RPMI8226 (cell line): ENCODE data around the gene UBR4.

Experiments used
- DNase-seq: peaks from one replicate; pipeline ENCODE4 v3.0.0-alpha.2; 2015

The UBR4 gene

DNA sequence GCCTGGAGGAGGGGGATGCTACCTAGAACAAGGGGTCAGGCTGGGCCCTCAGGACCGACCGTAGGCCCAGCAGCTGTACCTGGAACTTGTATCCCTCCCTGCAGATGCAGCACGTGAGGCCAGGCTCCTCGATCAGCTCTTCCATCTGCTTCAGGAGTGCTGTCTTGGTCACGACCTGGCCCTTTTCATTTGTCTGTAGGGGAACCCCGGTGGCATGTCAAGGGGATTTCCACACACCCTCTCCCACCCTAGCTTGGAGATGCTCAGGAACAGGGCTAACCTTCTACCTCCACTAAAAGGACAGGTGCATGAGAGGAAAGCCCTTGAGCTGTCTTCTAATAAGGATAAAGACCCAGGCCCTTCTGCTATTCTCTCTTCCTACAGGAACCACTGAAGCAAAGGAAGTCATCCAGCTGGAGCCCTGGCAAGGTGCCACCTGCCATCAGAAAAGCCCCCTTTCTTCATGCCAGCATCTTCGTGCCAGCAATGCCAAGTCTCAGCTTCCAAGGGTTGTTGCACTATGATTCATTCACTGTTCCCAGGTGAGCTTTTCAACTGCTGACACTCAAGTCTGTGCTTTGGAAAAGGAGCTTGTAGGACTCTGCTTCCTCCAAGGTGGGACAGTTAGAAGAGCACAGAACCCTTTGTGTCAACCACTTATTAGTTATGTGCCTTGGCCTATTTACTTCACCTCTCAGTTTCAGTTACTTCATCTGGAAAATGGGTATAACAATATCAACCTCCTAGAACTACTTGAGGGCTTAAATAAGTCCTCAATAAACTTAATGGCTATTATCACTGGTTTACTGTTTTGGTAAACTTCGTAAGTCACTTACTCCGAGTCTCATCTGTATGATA is 122.1 kb downstream of the UBR4 start:
- DNase-seq: no peak

DNA sequence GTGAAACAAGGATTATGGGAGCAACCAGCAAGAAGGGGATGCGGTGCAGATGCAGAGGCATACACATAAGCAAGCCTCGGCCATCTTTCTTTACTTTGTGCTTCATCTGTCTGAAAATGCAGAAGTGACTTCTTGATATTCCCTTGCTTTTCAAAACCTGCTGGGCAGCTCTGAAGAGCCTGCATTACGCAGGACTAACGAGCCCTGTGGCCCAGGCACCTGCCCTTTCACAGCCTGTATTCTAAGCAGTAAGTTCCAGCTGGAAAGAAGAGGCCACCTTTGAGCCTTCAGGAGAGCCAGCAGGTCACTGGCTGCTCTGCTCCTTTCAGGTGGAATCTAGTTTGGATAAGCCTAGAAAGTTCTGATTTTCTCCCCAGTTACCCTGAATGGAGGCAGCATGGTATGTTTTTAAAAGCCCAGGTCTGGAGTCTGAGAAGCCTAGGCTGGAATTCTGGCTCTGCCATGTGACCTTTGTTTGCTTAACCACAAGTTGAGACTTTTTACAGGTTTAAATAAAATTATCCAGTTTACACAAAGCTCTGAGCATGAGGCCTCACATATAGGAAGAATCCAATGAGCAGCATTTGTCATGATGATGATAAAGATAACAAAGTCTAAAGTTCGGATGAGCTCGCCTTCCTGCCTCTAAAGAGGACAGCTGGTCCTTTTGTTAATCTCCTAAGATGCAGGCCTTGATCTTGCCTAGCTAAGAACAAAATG is 122.9 kb downstream of the UBR4 start:
- no peak for DNase-seq

DNA sequence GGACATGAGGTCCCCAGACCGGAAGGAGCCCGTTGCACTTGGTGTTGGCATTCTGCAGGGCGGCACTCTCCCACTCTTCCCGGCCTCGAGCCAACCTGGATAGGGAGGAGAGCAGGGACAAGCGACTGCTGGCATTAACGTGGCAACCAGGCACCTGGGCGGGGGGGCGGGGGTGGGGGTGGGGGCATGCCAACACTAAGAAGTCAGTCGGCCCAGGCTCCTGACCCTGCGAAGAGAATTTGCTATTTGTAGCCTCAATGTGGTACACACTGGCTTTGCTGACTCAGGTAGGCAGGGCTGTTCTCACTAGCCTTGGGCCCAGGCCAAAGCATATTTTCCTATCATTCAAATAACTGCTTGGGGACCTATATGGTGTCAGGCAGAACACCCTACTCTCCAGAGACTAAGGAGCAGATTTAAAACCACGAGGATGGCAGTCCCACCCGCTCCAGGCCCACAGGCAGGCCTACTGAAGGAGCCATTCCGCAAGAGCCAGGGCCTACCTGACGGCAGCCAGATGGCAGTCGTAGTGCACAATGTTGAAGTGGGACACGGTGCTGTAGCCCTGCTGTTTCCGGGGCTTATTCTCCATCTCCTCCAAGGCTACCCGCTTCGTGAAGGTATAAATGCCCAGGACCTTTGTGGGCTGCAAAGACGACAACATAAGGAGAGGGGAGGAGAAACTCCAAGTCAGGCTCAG is 123.7 kb downstream of the UBR4 start:
- no peak for DNase-seq

DNA sequence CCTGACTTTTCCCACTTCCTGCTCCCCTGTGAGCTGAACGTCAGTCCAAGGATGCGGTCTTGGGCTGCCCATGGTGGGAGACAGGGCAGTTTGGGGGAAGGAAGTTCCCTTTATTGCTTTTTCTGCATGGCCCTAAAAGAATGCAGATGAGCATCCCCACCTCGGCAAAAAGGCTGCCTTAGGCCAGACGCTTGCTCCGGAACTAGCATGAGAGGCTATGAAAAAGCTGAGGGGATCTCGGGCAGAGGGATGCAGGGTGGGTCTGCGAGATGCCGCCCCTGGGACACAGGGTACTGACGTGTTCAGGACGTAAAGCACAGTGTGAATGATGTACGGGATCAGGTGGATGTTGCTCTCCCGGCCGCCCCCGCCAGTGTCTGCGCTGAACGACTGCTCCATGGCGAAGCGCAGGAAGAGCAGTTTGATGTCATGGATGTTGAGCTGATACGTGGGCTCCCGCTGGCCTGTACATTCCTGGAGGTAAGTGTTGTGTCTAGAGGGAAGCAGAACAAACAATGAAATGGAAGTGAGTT is 125.8 kb downstream of the UBR4 start:
- no peak for DNase-seq

DNA sequence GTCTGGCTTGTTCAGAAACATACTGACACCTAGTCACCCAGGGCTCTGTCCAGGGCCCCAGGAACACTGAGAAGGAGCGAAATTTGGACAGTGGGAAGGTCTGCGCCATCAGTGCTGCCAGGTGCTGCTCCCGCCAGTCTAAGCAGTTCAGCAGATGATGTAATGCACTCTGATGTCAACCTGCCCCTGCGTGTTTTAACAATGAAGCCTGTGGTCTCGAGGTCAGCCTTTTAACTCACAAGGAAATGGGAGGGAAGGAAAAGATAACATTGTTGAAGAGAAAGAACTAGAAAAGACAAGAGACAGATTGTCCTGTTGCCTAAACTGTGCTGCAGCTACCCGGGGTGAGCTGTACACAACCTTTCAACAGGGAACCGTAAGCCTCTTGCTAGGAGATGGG is 127.0 kb downstream of the UBR4 start:
- no peak for DNase-seq

DNA sequence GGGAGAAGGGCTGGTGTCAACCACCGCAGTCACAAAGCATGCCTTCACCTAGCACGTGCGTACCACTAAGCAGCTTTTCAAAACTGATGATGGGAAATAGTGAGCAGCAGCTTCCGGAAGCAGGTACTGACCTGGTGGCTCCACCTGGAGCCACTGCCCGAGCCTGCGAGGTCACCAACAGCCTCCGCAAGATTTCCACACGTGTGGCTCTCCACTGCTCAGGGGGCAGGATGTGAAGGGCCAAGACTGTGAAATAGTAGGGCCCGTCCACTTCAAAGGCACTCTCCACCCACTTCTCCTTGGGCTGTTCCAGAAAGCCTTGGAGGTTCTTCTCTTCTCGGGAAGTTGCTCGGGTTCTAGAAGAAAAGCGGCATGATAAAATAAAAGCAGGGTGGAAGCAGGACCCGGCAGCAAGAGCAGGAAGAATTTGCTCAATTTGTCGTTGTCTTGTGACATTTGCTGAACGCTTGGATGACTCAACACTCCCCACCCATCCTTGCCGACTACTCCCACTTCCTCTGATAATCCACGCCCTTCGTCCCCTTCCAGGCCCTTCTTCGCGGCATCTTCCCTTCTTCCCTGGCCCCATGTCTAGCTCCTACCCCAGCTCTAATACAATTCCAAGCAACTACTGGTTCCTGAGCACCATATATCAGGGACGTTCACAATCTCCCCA is 128.7 kb downstream of the UBR4 start:
- no peak for DNase-seq

DNA sequence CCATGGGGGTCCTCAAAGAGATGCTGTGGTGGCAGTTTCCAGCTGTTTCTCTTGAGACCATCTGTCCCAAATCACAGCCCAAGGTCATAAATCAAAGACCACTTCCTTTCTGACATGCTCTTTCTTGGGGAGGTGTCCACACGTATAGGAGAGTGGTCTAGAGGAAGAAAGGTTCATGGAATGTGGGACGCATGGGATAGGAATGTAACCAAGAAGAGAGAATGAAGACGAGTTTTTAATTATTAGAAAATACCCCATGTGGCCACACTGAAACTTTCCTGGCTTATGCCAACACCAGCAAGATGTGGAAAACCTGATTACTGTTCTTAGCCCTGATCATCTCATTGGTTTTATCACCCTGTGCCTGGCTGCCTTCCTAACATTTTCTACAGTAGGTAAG is 129.3 kb downstream of the UBR4 start:
- no peak for DNase-seq

DNA sequence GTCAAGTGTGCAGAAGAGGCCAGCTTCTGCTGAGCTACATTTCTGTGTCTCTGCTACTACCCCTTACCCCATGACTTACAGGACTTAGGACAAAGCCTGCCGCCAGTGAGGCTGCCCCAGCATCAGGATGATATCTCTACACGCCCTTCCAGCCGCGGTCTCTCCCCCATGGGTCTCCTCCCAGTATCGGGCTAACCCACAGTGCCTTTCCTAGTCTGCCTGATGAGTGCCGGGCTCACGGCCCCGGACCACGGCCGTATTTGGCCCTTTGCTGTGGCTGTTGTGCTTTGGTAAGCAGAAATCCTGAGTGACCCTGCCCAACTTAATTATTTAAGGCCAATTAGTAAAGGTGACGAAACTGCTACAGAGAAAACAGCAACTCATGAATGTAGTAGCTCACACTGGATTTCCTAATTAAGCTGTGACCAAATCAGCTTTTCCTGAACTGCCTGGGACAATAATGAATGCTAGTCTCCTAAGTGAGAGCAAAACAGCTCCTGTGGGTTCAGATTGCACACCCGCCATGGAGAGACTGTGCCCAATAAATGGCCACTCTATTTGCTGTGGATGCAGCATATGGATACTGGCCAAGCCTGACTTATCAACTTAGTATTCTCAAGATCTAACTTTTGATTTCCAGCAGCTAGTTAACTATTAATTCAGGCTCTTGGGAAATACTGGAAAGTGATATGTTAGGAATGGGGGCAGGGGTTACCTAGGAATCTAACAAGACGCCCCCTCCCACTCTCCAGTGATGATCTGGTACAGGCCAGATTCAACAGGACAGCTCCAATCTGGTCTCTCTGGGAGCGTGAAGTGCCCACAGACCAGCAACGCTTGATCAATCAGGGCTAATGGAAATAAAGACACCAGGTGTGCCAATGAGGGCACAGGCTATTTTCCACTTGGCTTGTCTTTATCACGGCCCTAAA is 130.3 kb downstream of the UBR4 start:
- DNase-seq: no peak

DNA sequence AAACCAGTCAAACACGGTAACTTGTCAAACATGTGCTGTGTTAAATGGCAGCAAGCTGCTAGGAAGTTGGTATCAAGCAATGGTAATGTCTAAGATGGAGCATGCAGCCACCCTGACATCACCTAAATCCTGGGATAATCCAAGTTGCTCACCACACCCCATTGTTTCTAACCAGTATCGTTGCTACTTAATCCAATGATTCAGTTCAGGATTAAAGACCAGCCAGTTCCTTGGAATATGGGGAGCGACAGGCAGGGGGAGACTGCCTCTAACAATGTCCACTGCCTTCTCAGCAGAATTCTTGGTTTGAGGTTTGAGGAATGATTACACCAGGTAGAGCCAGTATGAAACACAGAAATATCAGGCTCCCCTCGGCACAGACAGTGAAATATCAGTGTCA is 131.5 kb downstream of the UBR4 start:
- no peak for DNase-seq

DNA sequence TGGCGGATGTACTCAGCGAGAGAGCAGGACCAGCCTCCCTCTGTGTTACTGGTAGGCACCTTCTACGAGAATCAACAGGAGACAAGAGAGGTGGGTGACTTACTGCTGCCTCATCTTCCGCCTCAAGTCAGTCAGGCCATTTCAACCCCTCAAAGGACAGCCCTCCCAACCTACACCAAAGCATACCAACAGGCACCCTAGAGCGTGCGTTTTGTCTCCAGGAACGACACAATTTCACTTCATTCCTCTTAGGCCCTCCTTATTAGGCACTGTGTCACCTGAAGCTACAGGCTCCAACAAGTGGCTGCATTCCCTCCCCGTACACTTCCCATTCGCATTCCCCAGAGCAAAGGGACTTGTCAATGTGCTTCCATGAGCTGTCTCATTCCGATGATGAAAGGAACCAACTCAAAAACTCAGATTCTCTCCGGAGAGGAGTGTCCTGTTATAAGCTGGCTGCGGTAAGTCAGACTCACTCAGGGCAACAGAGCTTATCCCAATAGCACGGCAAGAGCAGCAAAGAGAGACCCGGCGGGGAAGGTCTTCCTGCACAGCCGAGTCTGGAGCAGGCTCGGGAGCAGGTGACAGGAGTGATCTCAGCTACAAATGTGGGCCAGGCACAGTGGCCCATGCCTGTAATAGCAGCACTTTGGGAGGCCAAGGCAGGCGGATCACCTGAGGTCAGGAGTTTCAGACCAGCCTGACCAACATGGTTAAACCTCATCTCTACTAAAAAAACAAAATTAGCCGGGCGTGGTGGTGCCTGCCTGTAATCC is 133.0 kb downstream of the UBR4 start:
- no peak for DNase-seq

DNA sequence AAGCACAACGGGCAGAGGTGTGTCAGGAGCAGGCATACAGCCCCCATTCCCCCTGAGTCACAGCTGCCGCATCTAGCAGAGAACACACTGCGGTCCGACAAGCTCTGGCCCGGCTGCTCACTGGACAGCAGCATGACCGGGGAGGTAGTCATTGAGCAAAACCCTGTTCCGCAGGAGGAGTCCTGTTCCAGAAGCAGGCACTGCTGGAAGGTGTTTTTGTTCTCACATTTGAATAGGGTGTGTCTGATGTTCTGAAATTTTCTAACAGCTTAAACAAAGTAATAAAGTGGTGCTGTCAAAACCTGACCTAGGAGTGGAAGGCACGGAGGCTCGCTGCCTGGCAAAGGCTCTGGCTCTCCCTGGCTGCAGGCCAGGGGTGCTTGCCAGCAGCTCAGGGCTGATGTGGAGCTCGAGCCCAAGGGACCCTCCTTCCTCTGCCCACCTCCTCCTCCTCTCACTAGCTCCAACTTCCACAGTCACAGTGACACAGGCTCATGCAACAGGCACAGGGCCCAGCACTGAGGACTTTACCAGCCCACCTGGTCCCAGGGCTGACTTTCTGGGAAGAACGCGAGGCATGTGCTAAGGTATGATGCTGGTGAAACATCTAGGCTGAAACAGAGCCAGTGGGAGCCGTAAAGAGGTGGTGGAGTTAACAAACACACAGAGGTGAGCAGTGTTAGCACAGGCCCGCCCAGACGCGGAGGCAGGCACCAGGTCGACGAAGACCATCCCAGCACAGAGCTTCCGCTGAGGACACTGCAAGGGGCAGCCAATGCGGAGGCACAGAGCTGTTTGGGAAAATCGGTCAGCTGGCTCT is 135.0 kb downstream of the UBR4 start:
- DNase-seq: no peak

DNA sequence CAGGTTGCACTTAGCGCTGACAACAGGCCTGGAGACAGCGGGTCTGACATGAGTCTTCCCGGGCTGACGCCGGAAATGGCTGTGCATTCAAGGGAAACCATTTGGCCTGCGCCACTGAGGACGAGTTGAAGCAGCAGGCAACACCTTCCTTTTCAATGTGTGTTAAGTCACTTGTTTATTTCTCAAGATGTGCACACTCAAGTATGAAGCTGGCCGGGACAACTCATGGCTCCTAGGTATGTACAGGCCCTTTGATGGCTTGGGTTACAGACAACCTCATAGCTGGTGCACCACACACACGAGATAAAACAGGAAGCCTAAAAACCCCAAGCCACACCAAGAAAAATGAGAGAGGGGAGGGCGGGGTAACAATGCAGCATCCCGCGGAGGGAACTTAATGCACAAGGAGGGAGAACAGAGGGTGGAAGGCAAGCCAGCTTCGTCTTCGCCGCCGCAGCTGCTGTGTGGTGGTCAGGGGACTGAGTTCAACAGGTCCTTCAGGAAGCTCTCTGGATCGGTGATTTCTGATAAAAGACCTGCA is 135.6 kb downstream of the UBR4 start:
- DNase-seq: no peak

DNA sequence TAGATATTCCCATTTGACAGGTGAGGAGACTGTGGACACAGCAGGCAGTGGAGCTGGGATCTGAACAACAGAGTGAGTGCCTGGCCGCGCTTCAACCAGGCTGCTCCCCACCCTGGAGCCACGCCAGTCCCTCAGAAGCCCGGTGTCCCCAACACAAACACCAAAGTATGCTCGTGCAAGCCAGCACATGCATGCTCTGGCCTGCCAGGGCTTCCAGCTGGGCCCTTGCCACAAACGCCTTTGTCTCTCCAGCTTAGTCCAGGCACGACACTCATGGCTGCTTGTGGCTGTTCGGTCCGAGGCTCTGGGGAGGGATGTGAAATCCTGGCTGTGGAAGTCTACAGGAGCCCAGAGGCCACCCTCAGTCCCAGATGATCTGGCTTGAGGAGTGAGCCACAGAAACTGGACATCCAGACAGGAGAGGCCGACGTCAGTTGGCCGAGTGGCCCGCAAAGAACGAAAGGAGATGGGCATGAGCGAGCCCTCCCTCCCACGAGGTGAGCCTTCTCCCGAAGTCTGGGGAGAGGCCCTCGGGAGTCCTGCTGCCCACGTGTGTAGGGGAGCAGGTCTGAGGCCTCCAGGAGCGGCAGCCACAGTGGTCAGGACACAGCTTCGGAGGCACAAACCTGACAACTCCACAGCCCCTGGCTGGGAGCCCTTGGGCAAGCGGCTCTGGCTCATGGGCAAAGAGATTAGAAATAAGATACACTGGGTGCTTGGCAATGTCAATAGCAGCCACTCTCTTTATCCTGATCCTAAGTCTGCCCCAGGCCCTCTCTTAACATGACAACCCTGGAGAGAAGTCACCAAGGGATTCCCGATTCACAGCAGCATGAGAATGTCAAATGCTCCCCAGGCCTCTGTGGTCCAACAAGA is 136.5 kb downstream of the UBR4 start:
- DNase-seq: no peak

DNA sequence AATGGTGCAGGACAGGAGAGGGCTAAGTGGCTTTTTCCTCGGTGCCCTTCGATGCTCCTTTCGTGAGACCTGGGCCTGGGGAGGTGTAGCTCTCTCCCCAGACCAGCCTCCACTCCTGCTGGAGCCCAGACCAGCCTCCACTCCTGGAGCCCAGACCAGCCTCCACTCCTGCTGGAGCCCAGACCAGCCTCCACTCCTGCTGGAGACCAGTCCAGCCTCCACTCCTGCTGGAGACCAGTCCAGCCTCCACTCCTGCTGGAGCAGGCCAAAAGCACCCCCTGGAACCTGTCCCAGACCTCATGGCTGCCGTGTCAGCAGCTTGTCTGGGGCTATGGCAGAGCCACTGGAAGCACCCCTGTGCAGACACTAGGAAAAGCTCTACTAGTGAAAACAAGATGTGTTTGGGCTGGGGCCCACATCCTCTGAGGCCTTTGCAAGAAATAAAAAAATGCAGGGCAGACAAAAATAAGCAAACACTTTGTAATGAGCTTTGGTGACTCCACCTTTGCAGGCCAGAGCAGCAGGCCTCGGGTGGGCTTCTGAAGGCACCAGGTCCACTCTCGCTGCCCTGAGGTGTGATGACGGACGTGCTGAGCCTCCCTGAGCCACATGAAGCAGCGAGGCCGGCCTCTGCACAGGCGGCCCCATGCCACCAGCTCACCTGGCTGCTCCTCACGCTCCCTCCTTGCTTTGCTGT is 137.6 kb downstream of the UBR4 start:
- DNase-seq: no peak

DNA sequence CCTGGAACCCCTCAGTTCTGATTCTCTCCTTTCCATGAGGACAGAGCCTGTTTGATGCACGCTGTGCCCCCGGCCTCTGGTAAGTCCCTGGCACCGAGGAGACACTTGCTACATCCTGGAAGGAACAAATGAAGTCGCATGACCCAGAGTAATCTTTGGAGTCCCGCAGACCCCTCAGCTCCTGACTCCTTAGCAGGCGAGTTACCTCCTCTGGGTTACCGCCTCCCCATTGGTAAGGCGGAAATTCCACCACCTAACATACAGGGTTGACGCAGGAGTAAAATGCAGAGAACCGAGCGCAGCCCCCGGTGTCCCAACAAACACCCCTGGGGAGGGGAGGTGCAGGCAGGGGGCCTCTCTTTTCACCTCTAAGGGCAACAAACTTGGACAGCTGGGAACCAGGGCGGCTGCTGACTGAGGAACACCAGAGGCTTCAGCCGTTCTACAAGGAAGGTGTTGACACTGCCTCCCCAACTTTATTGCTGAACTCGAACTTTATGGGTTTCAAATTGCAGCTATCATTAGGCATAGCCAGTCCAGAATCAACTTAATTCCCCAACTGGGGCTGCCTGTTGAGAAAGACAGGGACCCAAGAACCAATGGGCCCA is 138.3 kb downstream of the UBR4 start:
- DNase-seq: no peak

DNA sequence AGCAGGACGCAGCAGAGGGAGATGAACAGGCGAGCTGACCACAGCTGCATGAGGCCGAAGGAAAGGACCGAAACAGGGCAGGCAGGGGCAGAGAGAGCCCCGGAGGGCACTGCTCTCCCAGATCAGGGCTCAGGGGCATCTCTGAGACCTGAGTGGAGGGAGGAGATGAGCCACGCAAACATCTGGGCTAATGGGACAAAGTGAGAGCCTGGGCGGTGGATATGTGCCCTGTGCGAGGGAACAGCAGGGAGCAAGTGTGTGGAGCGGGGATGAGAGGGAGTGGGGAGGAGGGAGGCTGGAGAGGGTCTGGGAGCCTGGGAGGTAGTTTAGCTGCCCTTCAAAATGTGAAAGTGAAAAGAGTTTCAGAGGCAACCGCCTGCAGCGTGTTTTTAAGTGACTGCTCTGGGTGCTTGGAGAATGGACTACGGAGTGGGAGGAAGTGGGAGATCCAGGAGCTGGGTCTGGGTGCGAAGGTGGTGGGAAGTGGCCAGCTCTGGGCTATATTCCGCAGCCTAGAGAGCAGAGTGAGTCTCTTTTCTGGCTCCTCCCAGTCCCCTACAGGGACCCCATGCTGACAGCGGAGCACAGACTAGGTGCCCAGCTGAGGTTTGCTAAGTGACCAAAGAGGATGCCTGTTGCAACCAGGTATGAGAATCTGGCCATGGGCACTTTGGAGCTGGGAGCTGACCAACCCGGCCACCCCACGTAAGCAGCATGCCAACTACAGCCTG is 139.0 kb downstream of the UBR4 start:
- no peak for DNase-seq

DNA sequence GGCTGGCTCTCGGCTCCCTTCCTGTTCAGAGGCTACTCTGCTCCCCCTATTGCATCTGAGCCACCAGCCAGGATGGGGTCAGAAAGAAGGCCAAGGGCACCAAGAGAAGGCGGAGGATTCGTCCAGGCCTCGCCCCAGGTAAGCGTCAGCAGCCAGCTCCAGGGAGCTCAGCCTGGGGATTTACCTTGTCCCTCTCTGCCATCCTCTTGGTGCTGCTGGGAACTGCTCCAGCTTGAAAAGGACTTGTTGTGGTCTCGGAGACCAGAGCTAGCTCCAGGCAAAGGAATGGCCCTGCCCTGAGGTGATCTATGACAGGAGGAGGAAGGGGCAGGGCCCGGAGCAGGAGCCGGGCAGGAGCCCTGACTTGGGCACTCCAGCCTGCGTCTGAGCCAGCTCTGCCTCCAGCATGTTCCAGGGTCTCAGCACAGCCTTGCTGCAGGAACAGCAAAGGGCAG is 139.8 kb downstream of the UBR4 start:
- no peak for DNase-seq
